ENCODE measurements around the gene ATXN3L. TPM values are rescaled to one million over a fixed set of nuclear protein-coding genes. Genes with fewer than 3 reads are reported as not detected.

ATXN3L gene
- total and polyA plus RNA-seq, 11 donors, result not detected

DNA sequence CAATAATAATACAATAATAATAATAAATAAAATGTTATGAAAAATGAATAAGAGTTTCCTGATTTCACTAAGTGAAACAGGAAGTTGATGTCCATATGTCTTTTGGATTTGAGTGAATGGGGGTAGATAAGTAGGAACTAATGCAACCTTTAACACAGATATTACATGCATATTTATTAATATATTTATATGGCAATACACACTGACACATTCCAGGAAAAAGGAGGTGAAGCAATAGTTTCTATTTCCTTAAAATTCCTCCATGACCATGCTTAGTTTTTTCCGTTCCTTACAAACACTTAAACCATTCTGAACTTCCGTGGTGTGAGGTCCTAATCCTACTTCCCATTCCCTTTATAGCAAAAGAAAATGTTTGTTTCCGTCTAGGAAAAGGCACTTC, 48.3 kb downstream of the ATXN3L start:
- H3K9me3 ChIP-seq, result no peaks in the 10 kb centered on the region
- ATAC-seq, result no peak
- no peak for DNase-seq
- H3K36me3 ChIP-seq, result no peaks in the 10 kb centered on the region
- WGBS, 4 donors, result 65 to 79% (median 72%) methylated on average over 3 of the region's 3 CpGs
- H3K4me1 ChIP-seq, result no peaks in the 10 kb centered on the region
- peaks cover 0 to 21% (median 0%) of the 10 kb centered on the region in 9 donors for H3K27me3 ChIP-seq
- H3K4me3 ChIP-seq, result no peak overlapping the region
- no peak overlapping the region for H3K27ac ChIP-seq
- TF ChIP-seq POLR2A (IDR thresholded peaks at IDR 0.05), result no peak
- TF ChIP-seq, protein P1, sequence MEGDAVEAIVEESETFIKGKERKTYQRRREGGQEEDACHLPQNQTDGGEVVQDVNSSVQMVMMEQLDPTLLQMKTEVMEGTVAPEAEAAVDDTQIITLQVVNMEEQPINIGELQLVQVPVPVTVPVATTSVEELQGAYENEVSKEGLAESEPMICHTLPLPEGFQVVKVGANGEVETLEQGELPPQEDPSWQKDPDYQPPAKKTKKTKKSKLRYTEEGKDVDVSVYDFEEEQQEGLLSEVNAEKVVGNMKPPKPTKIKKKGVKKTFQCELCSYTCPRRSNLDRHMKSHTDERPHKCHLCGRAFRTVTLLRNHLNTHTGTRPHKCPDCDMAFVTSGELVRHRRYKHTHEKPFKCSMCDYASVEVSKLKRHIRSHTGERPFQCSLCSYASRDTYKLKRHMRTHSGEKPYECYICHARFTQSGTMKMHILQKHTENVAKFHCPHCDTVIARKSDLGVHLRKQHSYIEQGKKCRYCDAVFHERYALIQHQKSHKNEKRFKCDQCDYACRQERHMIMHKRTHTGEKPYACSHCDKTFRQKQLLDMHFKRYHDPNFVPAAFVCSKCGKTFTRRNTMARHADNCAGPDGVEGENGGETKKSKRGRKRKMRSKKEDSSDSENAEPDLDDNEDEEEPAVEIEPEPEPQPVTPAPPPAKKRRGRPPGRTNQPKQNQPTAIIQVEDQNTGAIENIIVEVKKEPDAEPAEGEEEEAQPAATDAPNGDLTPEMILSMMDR (IDR thresholded peaks at IDR 0.05), result no peak
- intact Hi-C loops (cut with DNase I), result no loop called here

DNA sequence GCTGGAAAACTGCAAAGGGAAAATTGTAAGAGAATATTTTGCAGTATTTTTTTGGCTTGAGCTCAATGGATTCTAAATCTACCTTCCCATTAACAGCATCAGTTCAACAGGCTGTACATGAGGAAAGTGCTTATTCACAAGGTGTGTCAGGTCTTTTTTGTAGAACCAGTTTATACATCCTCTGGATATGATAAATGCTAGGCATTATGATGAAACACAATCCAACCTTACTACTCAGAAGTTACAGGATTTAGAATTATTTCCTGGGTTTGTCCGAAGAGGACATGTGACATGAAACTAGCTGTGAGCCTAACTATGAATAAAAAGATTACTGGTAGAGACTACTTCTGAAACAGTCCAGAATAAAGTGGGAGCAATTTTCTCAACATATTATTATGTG, 49.5 kb downstream of the ATXN3L start:
- Histone ChIP-seq H3K4me3 (no peak overlapping the region), H3K36me3 (no peaks in the 10 kb centered on the region), H3K27ac (no peak overlapping the region), H3K4me1 (no peaks in the 10 kb centered on the region), H3K9me3 (no peaks in the 10 kb centered on the region), H3K27me3 (peaks cover 0 to 17% (median 0%) of the 10 kb centered on the region in 9 donors)
- intact Hi-C loops (cut with DNase I), result no loop called here
- ATAC-seq (no peak), DNase-seq (no peak)
- WGBS, 4 donors, result 65 to 86% (median 82%) methylated on average over 1 of the region's 1 CpG
- no peak for TF ChIP-seq POLR2A (IDR thresholded peaks at IDR 0.05)
- TF ChIP-seq, protein P1 (IDR thresholded peaks at IDR 0.05), result no peak

DNA sequence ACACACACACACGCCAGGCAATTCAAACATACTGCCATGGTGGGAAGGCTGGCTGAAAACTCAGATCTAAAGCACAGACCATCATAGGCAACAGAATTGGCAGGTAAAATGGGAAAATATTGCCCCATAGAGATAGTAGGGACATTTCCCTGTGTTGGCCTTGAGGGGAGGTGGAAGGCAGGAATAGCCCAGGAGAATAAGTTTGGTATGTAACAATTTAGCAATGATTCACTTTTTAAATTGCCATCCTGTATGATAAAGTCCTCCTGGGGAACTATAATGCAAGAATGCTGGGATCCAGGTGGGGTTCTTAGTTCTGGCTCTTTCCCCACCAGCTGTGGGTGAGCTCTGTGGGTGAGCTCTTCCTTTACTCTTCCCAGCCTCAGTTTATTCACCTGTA, 51.0 kb downstream of the ATXN3L start:
- Histone ChIP-seq H3K4me3 (no peak overlapping the region), H3K4me1 (no peaks in the 10 kb centered on the region), H3K27me3 (peaks cover 0 to 16% (median 0%) of the 10 kb centered on the region in 9 donors), H3K27ac (no peak overlapping the region), H3K9me3 (no peaks in the 10 kb centered on the region), H3K36me3 (no peaks in the 10 kb centered on the region)
- TF ChIP-seq, protein P1 (IDR thresholded peaks at IDR 0.05), result no peak
- no peak for TF ChIP-seq POLR2A (IDR thresholded peaks at IDR 0.05)
- WGBS, 4 donors, result 84 to 100% (median 91%) methylated on average over 1 of the region's 1 CpG
- ATAC-seq, result no peak
- DNase-seq, result no peak
- intact Hi-C loops (cut with DNase I), result no loop called here

Other genes starting within 250 kb of the ATXN3L start
- gene EGFL6, start 249.5 kb upstream of the ATXN3L start, total RNA-seq, result 1 to 10 TPM in 1 of 9 donors, not detected in 8; 2.4 TPM
- not detected for gene EGFL6, start 249.5 kb upstream of the ATXN3L start, polyA plus RNA-seq

All from heart left ventricle (tissue), 16 donors.